SK-N-SH treated with all-trans-retinoic acid at 6 μM for 48 hours (cell line): Measurements from ENCODE around the gene ZFYVE21.
"Not testable (repeated sequence)": the region's sequence is repeated elsewhere in the genome, so short reads cannot be mapped to it uniquely, and the experiment has no call there.

Experiments
- ATAC-seq: fragments of 200-7000 bp; cut with Tn5 transposase; 3 replicates; pipeline ENCODE4 v1.9.1; 2020; ENCODE audit warnings: mild to moderate bottlenecking, moderate library complexity
- ARNTL ChIP-seq: fragments of 450-650 bp; formaldehyde crosslinking; IDR thresholded peaks from 2 replicates; pipeline ENCODE4 v1.5.0; 2020; ENCODE audit warnings: low read depth, mild to moderate bottlenecking, moderate library complexity, borderline replicate concordance
- BACH2 ChIP-seq: fragments of 250-450 bp; sonication (Bioruptor Pico); IDR thresholded peaks from 2 replicates; pipeline ENCODE4 v1.9.0; 2021; ENCODE audit warnings: mild to moderate bottlenecking, borderline replicate concordance
- CSDC2 ChIP-seq: fragments of 250-450 bp; sonication (Bioruptor Pico); IDR thresholded peaks from 2 replicates; pipeline ENCODE4 v1.5.0; 2020; ENCODE audit warnings: mild to moderate bottlenecking, moderate library complexity
- ESRRG ChIP-seq: fragments of 250-450 bp; sonication (Bioruptor Pico); IDR thresholded peaks from 2 replicates; pipeline ENCODE4 v1.6.1; 2021; ENCODE audit warnings: mild to moderate bottlenecking
- GLIS3 ChIP-seq: fragments of 250-450 bp; sonication (Bioruptor Pico); IDR thresholded peaks from 2 replicates; pipeline ENCODE4 v1.5.0; 2020; ENCODE audit warnings: mild to moderate bottlenecking, moderate library complexity
- ISL1 ChIP-seq: fragments of 250-450 bp; sonication (Bioruptor Pico); IDR thresholded peaks from 2 replicates; pipeline ENCODE4 v2.1.2; 2022; ENCODE audit warnings: mild to moderate bottlenecking, moderate library complexity
- OSR1 ChIP-seq: fragments of 250-450 bp; sonication (Bioruptor Pico); IDR thresholded peaks from 2 replicates; pipeline ENCODE4 v1.8.0; 2022; ENCODE audit warnings: moderate library complexity, mild to moderate bottlenecking, inconsistent platforms
- PPARA ChIP-seq: fragments of 250-450 bp; sonication (Bioruptor Pico); IDR thresholded peaks from 2 replicates; pipeline ENCODE4 v1.5.0; 2020; ENCODE audit warnings: mild to moderate bottlenecking, borderline replicate concordance
- RARB ChIP-seq: fragments of 250-450 bp; sonication (Bioruptor Pico); IDR thresholded peaks from 2 replicates; pipeline ENCODE4 v1.8.0; 2021; ENCODE audit warnings: mild to moderate bottlenecking, moderate library complexity
- SNAI2 ChIP-seq: fragments of 250-450 bp; sonication (Bioruptor Pico); IDR thresholded peaks from 2 replicates; pipeline ENCODE4 v1.5.0; 2020; ENCODE audit warnings: mild to moderate bottlenecking, moderate library complexity
- TCF4 ChIP-seq: fragments of 250-450 bp; sonication (Bioruptor Pico); IDR thresholded peaks from 2 replicates; pipeline ENCODE4 v1.8.0; 2021; ENCODE audit warnings: mild to moderate bottlenecking, moderate library complexity, borderline replicate concordance
- TOX ChIP-seq: fragments of 250-450 bp; sonication (Bioruptor Pico); IDR thresholded peaks from 2 replicates; pipeline ENCODE4 v1.8.0; 2021; ENCODE audit warnings: mild to moderate bottlenecking, moderate library complexity, borderline replicate concordance
- ZC3H10 ChIP-seq: fragments of 250-450 bp; sonication (Bioruptor Pico); IDR thresholded peaks from 2 replicates; pipeline ENCODE4 v1.5.1; 2021; ENCODE audit warnings: mild to moderate bottlenecking, moderate library complexity
- ZFP3 ChIP-seq: fragments of 250-450 bp; sonication (Bioruptor Pico); IDR thresholded peaks from 2 replicates; pipeline ENCODE4 v1.5.0; 2020; ENCODE audit warnings: mild to moderate bottlenecking, moderate library complexity
- ZFP30 ChIP-seq: fragments of 450-650 bp; formaldehyde crosslinking; IDR thresholded peaks from 2 replicates; pipeline ENCODE4 v1.5.0; 2022; ENCODE audit warnings: mild to moderate bottlenecking, moderate library complexity
- ZNF565 ChIP-seq: fragments of 450-650 bp; formaldehyde crosslinking; conservative IDR thresholded peaks from 2 replicates; pipeline ENCODE4 v1.5.0; 2020; ENCODE audit warnings: low read depth, mild to moderate bottlenecking, moderate library complexity
- ZNF70 ChIP-seq: fragments of 450-650 bp; formaldehyde crosslinking; IDR thresholded peaks from 2 replicates; pipeline ENCODE4 v1.5.0; 2020; ENCODE audit warnings: mild to moderate bottlenecking, moderate library complexity
- ZNF8 ChIP-seq: fragments of 450-650 bp; formaldehyde crosslinking; IDR thresholded peaks from 2 replicates; pipeline ENCODE4 v1.5.0; 2020; ENCODE audit warnings: mild to moderate bottlenecking, moderate library complexity
- TF ChIP-seq, protein P1 (sequence below): fragments of 250-450 bp; sonication (Bioruptor Pico); IDR thresholded peaks from 2 replicates; pipeline ENCODE4 v1.8.0; 2021; ENCODE audit warnings: low read depth, mild to moderate bottlenecking, moderate library complexity, borderline replicate concordance
- TF ChIP-seq, protein P2 (sequence below): fragments of 250-450 bp; sonication (Bioruptor Pico); IDR thresholded peaks from 2 replicates; pipeline ENCODE4 v1.5.1; 2021; ENCODE audit warnings: mild to moderate bottlenecking, moderate library complexity
- TF ChIP-seq, protein P3 (sequence below): fragments of 250-450 bp; sonication (Bioruptor Pico); IDR thresholded peaks from 2 replicates; pipeline ENCODE4 v1.5.0; 2020; ENCODE audit warnings: mild to moderate bottlenecking, moderate library complexity
- TF ChIP-seq, protein P4 (sequence below): fragments of 250-450 bp; sonication (Bioruptor Pico); IDR thresholded peaks from 2 replicates; pipeline ENCODE4 v1.8.0; 2020; ENCODE audit warnings: mild to moderate bottlenecking, moderate library complexity, borderline replicate concordance
- TF ChIP-seq, protein P5 (sequence below): fragments of 250-450 bp; sonication (Bioruptor Pico); IDR thresholded peaks from 2 replicates; pipeline ENCODE4 v1.5.1; 2020; ENCODE audit warnings: low read depth, mild to moderate bottlenecking, moderate library complexity

ZFYVE21 gene

DNA sequence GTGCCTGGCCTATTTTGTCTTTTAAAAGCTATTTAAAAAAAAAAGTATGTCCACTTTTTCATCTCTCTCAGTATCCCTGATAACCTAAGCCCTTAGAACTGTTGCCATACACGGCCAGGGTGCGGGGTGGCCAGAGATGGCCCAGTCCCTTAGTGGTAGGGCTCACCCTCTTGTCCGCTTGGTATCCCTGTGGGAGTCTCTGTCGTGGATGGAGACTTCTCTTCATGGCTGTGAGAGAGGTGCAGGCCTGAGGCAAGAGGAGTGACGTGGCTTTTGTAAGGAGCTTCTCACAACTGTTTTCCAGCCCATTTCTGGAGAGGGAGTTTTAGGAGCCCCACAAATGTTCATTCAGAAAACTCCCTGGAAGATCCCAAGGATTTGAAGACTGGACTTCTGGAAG is 27.2 kb upstream of the ZFYVE21 start:
- no peak for ATAC-seq
- TF ChIP-seq CSDC2 (CRISPR knock-in tag) (no peak), TCF4 (CRISPR knock-in tag) (no peak), ISL1 (CRISPR knock-in tag) (no peak), BACH2 (no peak), ZNF565 (CRISPR knock-in tag) (no peak), ARNTL (CRISPR knock-in tag) (no peak), ZFP3 (no peak), ZC3H10 (CRISPR knock-in tag) (no peak), PPARA (CRISPR knock-in tag) (no peak), GLIS3 (CRISPR knock-in tag) (no peak), ZFP30 (CRISPR knock-in tag) (no peak), SNAI2 (CRISPR knock-in tag) (no peak), ZNF8 (no peak), TOX (CRISPR knock-in tag) (no peak), ESRRG (CRISPR knock-in tag) (no peak)
- TF ChIP-seq, protein P1, sequence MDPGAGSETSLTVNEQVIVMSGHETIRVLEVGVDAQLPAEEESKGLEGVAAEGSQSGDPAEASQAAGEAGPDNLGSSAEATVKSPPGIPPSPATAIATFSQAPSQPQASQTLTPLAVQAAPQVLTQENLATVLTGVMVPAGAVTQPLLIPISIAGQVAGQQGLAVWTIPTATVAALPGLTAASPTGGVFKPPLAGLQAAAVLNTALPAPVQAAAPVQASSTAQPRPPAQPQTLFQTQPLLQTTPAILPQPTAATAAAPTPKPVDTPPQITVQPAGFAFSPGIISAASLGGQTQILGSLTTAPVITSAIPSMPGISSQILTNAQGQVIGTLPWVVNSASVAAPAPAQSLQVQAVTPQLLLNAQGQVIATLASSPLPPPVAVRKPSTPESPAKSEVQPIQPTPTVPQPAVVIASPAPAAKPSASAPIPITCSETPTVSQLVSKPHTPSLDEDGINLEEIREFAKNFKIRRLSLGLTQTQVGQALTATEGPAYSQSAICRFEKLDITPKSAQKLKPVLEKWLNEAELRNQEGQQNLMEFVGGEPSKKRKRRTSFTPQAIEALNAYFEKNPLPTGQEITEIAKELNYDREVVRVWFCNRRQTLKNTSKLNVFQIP (CRISPR knock-in tag): no peak
- TF ChIP-seq, protein P2, sequence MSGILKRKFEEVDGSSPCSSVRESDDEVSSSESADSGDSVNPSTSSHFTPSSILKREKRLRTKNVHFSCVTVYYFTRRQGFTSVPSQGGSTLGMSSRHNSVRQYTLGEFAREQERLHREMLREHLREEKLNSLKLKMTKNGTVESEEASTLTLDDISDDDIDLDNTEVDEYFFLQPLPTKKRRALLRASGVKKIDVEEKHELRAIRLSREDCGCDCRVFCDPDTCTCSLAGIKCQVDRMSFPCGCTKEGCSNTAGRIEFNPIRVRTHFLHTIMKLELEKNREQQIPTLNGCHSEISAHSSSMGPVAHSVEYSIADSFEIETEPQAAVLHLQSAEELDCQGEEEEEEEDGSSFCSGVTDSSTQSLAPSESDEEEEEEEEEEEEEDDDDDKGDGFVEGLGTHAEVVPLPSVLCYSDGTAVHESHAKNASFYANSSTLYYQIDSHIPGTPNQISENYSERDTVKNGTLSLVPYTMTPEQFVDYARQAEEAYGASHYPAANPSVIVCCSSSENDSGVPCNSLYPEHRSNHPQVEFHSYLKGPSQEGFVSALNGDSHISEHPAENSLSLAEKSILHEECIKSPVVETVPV (CRISPR knock-in tag): no peak
- TF ChIP-seq, protein P3, sequence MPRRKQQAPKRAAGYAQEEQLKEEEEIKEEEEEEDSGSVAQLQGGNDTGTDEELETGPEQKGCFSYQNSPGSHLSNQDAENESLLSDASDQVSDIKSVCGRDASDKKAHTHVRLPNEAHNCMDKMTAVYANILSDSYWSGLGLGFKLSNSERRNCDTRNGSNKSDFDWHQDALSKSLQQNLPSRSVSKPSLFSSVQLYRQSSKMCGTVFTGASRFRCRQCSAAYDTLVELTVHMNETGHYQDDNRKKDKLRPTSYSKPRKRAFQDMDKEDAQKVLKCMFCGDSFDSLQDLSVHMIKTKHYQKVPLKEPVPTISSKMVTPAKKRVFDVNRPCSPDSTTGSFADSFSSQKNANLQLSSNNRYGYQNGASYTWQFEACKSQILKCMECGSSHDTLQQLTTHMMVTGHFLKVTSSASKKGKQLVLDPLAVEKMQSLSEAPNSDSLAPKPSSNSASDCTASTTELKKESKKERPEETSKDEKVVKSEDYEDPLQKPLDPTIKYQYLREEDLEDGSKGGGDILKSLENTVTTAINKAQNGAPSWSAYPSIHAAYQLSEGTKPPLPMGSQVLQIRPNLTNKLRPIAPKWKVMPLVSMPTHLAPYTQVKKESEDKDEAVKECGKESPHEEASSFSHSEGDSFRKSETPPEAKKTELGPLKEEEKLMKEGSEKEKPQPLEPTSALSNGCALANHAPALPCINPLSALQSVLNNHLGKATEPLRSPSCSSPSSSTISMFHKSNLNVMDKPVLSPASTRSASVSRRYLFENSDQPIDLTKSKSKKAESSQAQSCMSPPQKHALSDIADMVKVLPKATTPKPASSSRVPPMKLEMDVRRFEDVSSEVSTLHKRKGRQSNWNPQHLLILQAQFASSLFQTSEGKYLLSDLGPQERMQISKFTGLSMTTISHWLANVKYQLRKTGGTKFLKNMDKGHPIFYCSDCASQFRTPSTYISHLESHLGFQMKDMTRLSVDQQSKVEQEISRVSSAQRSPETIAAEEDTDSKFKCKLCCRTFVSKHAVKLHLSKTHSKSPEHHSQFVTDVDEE (CRISPR knock-in tag): no peak

DNA sequence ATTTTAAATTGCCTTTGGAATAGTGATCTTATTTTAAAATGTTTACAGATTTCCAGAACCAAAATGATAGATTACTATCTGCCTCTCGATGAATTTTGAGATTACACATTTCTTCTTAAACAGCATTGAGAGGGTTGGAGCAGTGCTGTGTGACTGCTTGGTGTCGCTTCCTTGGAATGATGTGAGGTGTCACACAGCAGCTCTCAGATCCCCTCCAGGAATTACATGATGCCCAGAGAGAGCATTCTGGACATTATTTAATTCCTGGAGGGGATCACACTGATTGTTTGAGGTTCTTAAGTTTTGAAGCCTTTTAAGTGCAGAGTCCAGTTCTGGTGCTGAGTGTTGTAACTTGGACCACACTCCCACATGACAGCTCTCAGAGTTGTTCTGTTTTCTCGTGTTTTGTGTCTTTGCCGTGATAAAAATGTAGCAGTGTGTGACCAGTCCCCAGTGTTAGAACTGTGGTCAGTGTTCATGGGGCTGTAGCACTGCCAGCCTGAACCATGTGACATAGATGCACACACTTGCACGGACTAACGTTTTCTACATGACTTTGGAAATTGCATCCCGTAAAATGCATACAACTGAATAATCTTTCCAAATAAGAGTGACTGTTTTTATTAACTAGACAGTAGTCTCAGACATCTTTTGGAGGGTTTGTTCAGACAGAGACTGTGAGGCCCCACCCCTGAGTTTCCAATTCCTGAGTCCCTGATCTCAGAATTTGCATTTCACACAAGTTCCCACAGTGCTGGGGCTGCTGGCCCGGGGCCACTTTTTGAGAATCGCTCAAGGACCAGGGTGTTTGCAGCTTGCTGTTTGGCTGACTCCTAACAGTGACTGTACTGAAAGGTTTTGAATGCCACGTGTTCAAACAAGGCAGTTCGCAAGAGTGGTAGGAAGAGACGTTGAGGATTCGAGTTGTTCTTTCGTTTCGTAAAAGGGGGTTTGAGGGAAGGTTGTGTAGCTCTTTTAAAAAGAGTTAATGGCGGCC is 26.4 kb upstream of the ZFYVE21 start:
- TF ChIP-seq ISL1 (CRISPR knock-in tag): no peak

DNA sequence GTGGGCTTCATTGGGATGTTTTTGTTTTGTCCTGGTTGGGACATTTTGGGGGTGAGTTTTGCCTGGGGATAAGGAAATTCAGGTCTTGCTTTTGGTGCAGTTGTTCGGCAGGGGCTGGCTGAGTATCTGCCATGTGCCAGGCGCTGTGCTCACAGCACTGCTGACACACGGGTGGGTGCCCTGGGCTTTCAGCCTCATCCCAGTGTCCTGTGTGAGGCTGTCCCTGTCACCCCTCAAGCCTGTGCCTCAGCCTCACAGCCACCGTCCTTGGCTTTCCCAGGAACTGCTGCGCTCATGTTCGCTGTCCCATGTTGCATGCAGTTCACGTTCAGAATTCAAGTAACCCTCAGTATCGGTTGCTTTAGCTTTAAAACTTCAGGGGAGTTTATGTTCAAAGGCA is 25.3 kb upstream of the ZFYVE21 start:
- TF ChIP-seq ZNF8 (no peak), ESRRG (CRISPR knock-in tag) (no peak), GLIS3 (CRISPR knock-in tag) (no peak), BACH2 (no peak), OSR1 (CRISPR knock-in tag) (no peak), ZC3H10 (CRISPR knock-in tag) (no peak), TCF4 (CRISPR knock-in tag) (no peak), SNAI2 (CRISPR knock-in tag) (no peak), CSDC2 (CRISPR knock-in tag) (no peak), ZNF70 (CRISPR knock-in tag) (no peak), RARB (no peak), ZNF565 (CRISPR knock-in tag) (no peak), ISL1 (CRISPR knock-in tag) (no peak), PPARA (CRISPR knock-in tag) (no peak), ZFP3 (no peak)
- TF ChIP-seq, protein P4, sequence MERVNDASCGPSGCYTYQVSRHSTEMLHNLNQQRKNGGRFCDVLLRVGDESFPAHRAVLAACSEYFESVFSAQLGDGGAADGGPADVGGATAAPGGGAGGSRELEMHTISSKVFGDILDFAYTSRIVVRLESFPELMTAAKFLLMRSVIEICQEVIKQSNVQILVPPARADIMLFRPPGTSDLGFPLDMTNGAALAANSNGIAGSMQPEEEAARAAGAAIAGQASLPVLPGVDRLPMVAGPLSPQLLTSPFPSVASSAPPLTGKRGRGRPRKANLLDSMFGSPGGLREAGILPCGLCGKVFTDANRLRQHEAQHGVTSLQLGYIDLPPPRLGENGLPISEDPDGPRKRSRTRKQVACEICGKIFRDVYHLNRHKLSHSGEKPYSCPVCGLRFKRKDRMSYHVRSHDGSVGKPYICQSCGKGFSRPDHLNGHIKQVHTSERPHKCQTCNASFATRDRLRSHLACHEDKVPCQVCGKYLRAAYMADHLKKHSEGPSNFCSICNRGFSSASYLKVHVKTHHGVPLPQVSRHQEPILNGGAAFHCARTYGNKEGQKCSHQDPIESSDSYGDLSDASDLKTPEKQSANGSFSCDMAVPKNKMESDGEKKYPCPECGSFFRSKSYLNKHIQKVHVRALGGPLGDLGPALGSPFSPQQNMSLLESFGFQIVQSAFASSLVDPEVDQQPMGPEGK (CRISPR knock-in tag): no peak
- TF ChIP-seq, protein P5, sequence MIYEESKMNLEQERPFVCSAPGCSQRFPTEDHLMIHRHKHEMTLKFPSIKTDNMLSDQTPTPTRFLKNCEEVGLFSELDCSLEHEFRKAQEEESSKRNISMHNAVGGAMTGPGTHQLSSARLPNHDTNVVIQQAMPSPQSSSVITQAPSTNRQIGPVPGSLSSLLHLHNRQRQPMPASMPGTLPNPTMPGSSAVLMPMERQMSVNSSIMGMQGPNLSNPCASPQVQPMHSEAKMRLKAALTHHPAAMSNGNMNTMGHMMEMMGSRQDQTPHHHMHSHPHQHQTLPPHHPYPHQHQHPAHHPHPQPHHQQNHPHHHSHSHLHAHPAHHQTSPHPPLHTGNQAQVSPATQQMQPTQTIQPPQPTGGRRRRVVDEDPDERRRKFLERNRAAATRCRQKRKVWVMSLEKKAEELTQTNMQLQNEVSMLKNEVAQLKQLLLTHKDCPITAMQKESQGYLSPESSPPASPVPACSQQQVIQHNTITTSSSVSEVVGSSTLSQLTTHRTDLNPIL (CRISPR knock-in tag): no peak
- TF ChIP-seq, protein P1 (CRISPR knock-in tag): no peak
- TF ChIP-seq, protein P2 (CRISPR knock-in tag): no peak
- no peak for ATAC-seq

More for the DNA sequence above, 26.4 kb upstream of the ZFYVE21 start:
- no peak for ATAC-seq

DNA sequence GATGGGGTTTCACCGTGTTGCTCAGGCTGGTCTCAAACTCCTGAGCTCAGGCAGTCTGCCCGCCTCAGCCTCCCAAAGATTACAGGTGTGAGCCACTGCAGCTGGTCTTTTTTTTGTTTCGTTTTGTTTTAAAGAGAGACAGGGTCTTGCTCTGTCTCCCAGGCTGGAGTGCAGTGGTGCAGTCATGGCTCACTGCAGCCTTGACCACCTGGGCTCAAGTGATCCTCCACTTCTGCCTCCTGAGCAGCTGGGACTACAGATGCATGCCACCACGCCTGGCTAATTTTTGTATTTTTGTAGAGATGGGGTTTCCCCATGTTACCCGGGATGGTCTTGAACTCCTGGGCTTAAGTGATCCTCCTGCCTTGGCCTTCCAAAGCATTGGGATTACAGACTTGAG is 24.0 kb upstream of the ZFYVE21 start:
- ATAC-seq: not testable (repeated sequence)
